ENCODE measurements around the gene BRI3. TPM values are rescaled to one million over a fixed set of nuclear protein-coding genes. Genes with fewer than 3 reads are reported as not detected.

Gene BRI3
- total and polyA plus RNA-seq, 9 of the 15 experiments (the other 6 are each of a cell fraction or from before 2014, with no cell fraction given): 4.3 to 57.4 (median 18.6) TPM

- peaks cover 4 to 45% of the 10 kb centered on the region in 2 experiments; a peak in 3 of 5 replicates for H3K4me1 ChIP-seq (replicated peaks in 1 of 2; ENCODE audit: control insufficient read depth in 2 of 2, insufficient read depth in 2 of 2, low read length in 2 of 2)
- H3K9me1 ChIP-seq (ENCODE audit: control insufficient read depth, insufficient read depth, low read length): no peaks in the 10 kb centered on the region
- ATAC-seq (peak; percentile 7; the same call in 2 of the 3 replicates), DNase-seq (ENCODE audit: extremely low read depth in 1 of 4, low spot score in 3 of 4) (peak in 2 of 4 experiments; percentile 20 to 24), FAIRE-seq (no peak)
- peaks cover 9% of the 10 kb centered on the region; the same call in 1 of the 2 replicates for H4K20me1 ChIP-seq (replicated peaks; ENCODE audit: control insufficient read depth, insufficient read depth, low read length)
- peaks cover 5% of the 10 kb centered on the region; the same call in 2 of the 3 replicates for H3K79me2 ChIP-seq (ENCODE audit: control insufficient read depth, insufficient read depth, low read length)
- peaks cover 39% of the 10 kb centered on the region; the same call in 2 of the 3 replicates for H3K36me3 ChIP-seq (ENCODE audit: control insufficient read depth, insufficient read depth, low read length)
- in situ Hi-C loops (cut with MboI) (no loop called here), intact Hi-C loops (cut with micrococcal nuclease) (no loop called here)
- TF ChIP-seq SAFB (IDR thresholded peaks at IDR 0.05; ENCODE audit: borderline replicate concordance, low read depth, low read length): no peak
- peak; percentile 13; the same call in 1 of the 2 replicates for TF ChIP-seq POLR2G (IDR thresholded peaks at IDR 0.05; ENCODE audit: low read depth, low read length)
- TF ChIP-seq PRDM10 (IDR thresholded peaks at IDR 0.05; ENCODE audit: partially characterized antibody): peak; percentile 31
- peaks cover 0 to 56% of the 10 kb centered on the region in 2 experiments; a peak in 2 of 5 replicates for H3K27me3 ChIP-seq (ENCODE audit: control insufficient read depth in 2 of 2, insufficient read depth in 2 of 2, low read length in 2 of 2)
- no TSS peak for BruUV-seq (replicated peaks)
- no peak overlapping the region for H3K4me2 ChIP-seq (ENCODE audit: insufficient read depth, low read length)
- no peak overlapping the region for H3K27ac ChIP-seq (ENCODE audit: extremely low read depth, low read depth, low read length)
- ChIA-PET CTCF (ENCODE audit: low intra/inter-chr PET ratio) (no interaction called here), POLR2A (interaction anchor here (0.6 to 1.3 kb wide), 5 partner anchors 10 to 77 kb away, joined by 3 read pairs; no protein-coding TSS in a partner anchor)
- H3K9me3 ChIP-seq (replicated peaks; ENCODE audit: control insufficient read depth, insufficient read depth, low read depth, low read length): no peaks in the 10 kb centered on the region
- no peak overlapping the region for H2AFZ ChIP-seq (ENCODE audit: low read depth, low read length)
- H3K4me3 ChIP-seq: no peak overlapping the region
- WGBS (ENCODE audit: insufficient coverage, low coverage, missing lambda C conversion rate): 32% methylated on average over 4 of the region's 4 CpGs
- H3K9ac ChIP-seq (ENCODE audit: insufficient read depth in 1 of 2, low read depth in 2 of 2, low read length in 2 of 2): peak overlapping the region in 1 of 2 experiments; percentile 72; a peak in 2 of 4 replicates
Measured at GRCh38 chr7:98289333-98289875, 7.9 kb downstream of the BRI3 start.
